GM21447 (cell line): ENCODE data around the gene CCNF.
"Not testable (repeated sequence)": the region's sequence is repeated elsewhere in the genome, so short reads cannot be mapped to it uniquely, and the experiment has no call there.

ENCODE experiments used
- ATAC-seq: cut with Tn5 transposase; IDR thresholded peaks from one replicate; pipeline ENCODE4 v1.9.1; 2021; ENCODE audit not compliant: unreplicated experiment

Gene CCNF

GRCh38 chr16:2428051-2428783 is 1.0 kb upstream of the CCNF start:
- peak; percentile 25 for ATAC-seq

GRCh38 chr16:2428784-2429033 is 538 bp upstream of the CCNF start:
- no peak for ATAC-seq

GRCh38 chr16:2429771-2430663 is 770 bp downstream of the CCNF start:
- ATAC-seq: peak; percentile 14

- no peak for ATAC-seq
These were observed 3.0 kb downstream of the CCNF start for GRCh38 chr16:2432286-2432685.

- ATAC-seq: no peak
These were observed 3.7 kb downstream of the CCNF start for GRCh38 chr16:2432801-2433505.

- not testable (repeated sequence) for ATAC-seq
These were observed 6.0 kb downstream of the CCNF start for GRCh38 chr16:2435236-2435635.

- ATAC-seq: no peak
These were observed 6.9 kb downstream of the CCNF start for GRCh38 chr16:2436110-2436509.

GRCh38 chr16:2437032-2437790 is 8.0 kb downstream of the CCNF start:
- ATAC-seq: no peak

- ATAC-seq: no peak
These were observed 8.9 kb downstream of the CCNF start for GRCh38 chr16:2438121-2438520.

GRCh38 chr16:2439598-2439997 is 10.4 kb downstream of the CCNF start:
- no peak for ATAC-seq

- not testable (repeated sequence) for ATAC-seq
These were observed 12.0 kb downstream of the CCNF start for GRCh38 chr16:2441143-2441804.

- no peak for ATAC-seq
These were observed 14.3 kb downstream of the CCNF start for GRCh38 chr16:2443555-2443954.

GRCh38 chr16:2447920-2448583 is 18.8 kb downstream of the CCNF start:
- no peak for ATAC-seq

- ATAC-seq: no peak
These were observed 19.9 kb downstream of the CCNF start for GRCh38 chr16:2449118-2449517.

GRCh38 chr16:2450535-2450934 is 21.3 kb downstream of the CCNF start:
- no peak for ATAC-seq

- no peak for ATAC-seq
These were observed 21.7 kb downstream of the CCNF start for GRCh38 chr16:2450975-2451381.

- ATAC-seq: no peak
These were observed 22.6 kb downstream of the CCNF start for GRCh38 chr16:2451851-2452320.

GRCh38 chr16:2452650-2453049 is 23.4 kb downstream of the CCNF start:
- no peak for ATAC-seq

- no peak for ATAC-seq
These were observed 26.0 kb downstream of the CCNF start for GRCh38 chr16:2455081-2455845.
